Activated CD4-positive, alpha-beta T cell treated with anti-CD3 and anti-CD28 coated beads for 48 hours (primary cell): Measurements from ENCODE around the gene VIT.

Source experiments
- DNase-seq: peaks from one replicate; pipeline ENCODE4 v3.0.0-alpha.2; 2020

The VIT gene

DNA sequence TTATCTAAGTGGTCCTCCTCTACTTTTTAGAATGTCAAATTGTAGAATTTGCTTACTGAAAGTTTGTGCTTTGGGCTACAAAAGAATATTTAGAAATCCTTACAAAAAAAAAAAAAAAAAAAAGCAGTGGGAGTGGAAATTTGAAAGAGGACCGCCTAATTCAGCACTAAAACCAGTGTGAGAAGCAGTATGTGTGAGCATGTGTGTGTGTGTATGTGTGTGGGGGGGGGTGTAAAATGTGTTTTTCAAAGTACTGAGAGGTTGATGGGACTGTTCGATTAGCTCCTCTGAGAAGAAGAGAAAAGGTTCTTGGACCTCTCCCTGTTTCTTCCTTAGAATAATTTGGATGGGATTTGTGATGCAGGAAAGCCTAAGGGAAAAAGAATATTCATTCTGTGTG lies at the start of gene VIT:
Gene VIT (plus strand): TSS at position 175 of the 400 bp plus-strand sequence. CDS start 19,664 bp downstream, outside the sequence.
- DNase-seq = no peak

DNA sequence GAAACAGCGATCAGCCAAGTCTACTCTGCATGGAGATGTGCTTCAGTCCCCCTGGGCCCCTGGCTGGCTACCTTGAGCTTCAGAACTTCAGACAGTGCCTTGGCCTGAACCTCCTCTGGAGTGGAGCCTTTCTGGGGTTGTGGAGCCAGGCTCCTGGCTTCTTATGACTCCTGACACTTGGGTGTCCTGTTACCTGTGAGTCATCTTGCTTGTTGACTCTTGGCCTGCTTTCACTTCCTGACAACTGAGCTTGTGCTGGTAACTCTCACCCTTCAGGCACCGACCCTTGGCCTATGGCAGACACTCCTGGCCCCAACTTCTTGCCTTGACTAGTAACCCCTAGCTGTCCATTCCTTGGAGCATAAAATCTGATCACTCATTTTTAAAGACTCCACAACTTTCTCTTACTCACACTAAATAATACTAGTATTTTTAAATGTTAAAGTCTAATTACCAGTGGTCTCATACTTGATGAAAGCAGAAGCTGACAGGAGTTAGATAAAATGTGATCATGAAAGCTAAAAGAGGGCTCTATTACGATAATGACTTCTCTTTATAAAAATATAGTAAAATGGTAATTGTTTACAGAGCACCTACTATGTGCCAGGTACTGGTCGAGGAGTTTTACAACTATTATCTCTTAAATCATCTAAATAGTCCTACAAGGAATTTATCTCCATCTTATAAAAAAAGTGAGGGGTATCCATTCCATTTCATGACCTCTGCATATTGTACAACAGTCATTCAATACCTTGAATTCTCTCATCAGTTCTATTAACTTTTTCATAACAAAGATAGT lies 46.3 kb upstream of the VIT start:
- DNase-seq = peak; percentile 25

DNA sequence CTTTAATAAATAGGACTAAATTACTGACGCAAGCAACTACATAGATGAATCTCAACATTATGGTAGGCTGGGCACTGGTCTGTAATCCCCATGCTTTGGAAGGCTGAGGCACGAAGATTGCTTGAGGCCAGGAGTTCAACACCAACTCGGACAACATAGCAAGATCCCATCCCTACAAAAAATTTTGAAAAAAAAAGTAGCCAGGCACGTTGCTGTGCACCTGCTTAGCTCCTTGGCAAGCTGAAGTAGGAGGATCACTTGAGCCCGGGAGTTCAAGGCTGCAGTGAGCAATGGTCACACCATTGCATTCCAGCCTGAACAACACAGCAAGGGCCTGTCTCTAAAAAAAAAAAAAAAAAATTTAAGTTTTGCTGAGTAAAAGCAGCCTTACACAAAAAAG lies 43.4 kb upstream of the VIT start:
- no peak for DNase-seq

DNA sequence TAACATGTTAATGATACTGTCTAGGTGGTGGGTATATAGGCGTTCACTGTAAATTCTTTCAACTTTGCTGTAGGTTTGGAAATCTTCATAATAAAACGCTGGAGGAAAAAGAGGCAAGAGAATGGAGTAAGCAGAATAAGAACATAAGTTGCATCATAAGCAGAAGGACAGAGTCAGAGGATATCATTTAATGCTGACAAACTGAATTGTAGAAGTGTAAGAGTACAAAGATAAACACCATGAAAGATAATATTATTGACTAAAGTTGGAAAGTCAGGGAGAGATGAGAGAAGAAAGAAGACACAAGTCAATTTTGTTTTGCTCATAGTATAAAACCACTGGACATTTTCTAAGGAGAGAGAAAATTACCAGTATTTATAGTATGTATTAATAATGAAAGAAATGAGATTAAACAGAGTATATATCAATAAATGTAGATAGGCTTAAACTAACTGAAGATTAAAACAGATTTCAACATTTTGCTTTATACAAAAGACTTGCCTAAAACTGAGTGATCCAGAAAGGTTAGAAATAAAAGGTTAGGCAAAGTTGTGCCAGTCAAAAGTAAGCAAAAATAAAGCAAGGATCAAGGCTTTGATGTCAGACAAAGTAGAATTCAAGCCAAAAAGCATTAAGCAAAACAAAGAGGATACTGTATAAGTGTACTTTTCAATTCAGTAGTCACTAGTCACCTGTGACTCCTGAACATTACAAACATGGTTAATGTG lies 42.4 kb upstream of the VIT start:
- no peak for DNase-seq

GRCh38 chr2:36655453-36655852 lies 41.1 kb upstream of the VIT start:
- DNase-seq = no peak

DNA sequence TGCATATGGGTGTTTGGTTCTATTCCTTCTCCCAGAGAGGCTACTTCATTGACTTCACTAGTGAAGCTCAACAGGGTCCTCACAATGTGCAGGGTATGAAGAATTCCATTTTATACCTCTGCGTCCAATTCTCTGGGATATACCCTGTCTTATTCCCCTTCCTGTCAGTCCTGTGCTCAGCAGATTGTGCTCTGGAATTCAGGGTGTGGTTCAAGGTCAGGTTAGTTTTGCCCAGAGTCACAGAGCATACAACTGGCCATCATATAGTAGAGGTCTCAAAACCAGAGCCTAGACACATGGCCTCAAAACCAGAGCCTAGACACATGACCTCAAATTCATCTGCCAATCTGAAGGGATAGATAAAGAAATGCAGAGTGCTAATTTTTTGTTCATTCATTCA lies 38.8 kb upstream of the VIT start:
- DNase-seq = no peak

GRCh38 chr2:36658277-36658748 lies 38.2 kb upstream of the VIT start:
- DNase-seq = no peak

GRCh38 chr2:36659218-36659617 lies 37.3 kb upstream of the VIT start:
- no peak for DNase-seq

GRCh38 chr2:36659872-36660312 lies 36.6 kb upstream of the VIT start:
- DNase-seq = no peak

GRCh38 chr2:36662638-36663037 lies 33.9 kb upstream of the VIT start:
- no peak for DNase-seq

DNA sequence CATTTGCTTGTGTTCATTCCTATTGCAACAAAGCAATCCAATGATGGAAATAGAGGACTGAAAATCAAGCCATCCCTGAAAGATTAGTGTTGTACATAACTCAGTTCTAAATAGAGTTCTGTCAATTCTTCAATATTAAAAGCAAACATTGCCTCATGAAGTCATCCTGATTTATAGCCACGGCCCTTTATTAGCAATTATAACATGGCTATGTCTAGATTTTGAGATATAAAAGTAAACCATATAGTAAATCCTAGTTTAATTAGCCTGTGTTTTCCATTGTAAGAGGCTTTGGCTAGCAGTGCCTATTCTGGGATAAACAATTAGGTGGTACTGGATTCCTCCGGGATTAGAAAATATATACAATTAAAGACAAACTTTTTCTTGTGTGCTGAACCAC lies 33.2 kb upstream of the VIT start:
- DNase-seq = no peak

- DNase-seq = peak; percentile 12
Measured at GRCh38 chr2:36663851-36664695, 32.4 kb upstream of the VIT start.

GRCh38 chr2:36664696-36665076 lies 31.8 kb upstream of the VIT start:
- DNase-seq = no peak

GRCh38 chr2:36667931-36668330 lies 28.6 kb upstream of the VIT start:
- no peak for DNase-seq

DNA sequence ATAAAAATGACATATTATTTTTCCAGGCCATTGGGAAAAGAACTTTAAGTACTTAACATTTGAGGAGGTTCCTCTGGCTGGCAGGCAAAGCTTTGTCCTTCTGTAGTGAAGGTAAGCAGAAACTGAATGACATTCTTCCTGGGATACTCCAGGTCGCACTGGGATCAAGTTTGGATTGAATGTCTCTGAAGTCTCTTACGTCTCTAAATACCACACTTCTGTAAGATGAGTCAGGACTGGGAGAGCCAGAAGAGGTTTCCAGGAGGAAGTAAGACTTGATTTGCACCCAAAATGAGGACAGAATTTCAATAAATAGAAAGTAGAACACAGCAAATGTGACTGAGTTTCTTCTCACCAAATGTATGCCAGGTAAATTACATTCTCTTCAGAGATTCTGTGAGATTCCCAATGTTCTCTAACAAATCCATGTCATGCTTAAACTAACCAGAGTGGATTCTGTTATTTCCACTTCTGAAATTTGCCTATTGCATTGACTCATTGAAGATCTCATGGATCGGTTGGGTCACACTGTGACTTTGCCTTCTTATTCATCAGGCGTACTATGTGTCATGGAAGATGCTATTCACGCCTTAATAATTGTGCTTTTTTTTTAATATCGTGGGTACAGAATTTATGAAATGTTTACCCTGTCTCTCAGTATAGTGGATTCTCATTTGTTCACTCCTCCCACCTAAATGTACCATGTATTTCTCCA lies 25.5 kb upstream of the VIT start:
- no peak for DNase-seq

DNA sequence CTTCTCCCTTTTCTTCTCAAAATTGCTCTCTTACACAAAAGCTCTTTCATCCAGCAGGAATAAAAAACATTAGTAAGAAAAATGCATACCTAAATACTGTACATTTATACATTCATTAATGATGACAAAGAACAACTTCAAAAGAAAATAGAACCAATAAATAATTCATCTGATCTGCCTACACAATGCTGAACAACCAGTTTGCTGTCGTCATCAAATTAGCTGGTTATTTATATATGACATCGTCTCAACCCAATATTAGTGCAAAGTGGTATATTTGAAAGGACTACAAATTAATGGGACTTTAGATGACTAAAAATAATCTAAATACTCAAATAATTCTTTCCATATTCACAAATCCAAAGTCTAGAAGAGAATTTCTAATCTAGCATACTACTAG lies 24.8 kb upstream of the VIT start:
- DNase-seq = no peak

DNA sequence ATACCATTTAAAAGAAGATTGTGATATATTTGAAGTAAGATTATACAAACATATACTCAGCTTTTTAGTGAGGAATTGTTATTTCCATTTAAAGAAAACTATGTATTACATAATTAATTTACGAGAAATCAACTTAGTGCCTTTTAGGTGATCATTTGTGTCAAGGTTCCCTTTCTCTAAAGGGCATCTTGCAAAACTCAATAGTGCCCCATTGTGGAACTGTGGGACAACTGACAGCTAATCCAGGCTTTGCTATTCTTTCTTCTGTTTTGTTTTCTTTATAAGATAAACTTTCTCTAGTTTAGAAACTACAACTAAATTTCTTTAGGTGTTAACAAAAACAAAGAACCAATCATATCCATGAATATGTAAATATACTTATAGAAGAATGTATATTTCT lies 24.3 kb upstream of the VIT start:
- no peak for DNase-seq

- DNase-seq = no peak
Measured at GRCh38 chr2:36675579-36676282, 20.8 kb upstream of the VIT start.

GRCh38 chr2:36676364-36676763 lies 20.1 kb upstream of the VIT start:
- DNase-seq = no peak

DNA sequence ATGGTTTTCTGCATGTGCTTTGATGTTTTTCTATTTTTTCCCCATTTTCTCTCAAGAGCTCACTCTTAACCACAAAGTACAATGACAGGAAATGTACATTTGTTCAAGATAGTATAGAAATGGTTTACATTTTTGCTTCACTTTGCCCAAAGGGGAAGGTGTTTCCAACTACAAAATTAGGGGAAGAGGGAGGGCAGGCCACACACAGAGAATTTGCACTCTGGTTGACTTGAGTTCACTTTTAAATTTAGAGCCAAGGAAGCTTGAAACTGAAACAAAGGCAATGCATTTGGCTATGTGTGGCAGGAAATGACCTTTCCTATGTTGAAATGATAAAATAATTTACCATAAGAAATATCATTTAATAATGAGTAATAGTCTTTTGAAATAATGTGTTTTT lies 19.1 kb upstream of the VIT start:
- DNase-seq = no peak

DNA sequence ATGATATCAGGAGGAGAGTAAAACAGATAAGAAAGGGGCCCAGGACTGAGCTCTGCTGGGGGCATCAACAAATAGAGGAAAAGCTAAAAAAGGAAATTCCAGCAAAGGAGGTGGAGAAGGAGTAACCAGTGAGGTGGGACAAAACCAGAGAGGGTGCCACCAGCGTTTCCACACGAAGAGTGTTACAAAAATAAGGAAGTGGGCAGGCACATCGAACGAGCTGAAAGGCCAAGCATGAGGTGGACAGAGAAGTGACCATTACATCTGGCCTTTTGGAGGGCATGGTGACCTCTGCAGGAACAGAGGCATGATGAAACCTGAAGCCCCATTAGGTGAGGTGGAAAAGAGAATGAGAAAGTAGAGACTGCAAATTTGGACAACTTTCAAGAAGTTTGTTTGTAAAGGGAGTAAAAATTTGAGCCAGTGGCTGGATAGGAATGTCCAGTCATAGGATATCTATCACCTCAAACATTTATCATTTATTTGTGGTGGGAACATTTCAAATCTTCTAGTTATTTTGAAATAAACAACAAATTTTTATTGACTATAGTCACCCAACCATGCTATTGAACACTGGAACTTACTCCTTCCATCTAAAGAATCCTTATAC lies 18.4 kb upstream of the VIT start:
- DNase-seq = no peak

DNA sequence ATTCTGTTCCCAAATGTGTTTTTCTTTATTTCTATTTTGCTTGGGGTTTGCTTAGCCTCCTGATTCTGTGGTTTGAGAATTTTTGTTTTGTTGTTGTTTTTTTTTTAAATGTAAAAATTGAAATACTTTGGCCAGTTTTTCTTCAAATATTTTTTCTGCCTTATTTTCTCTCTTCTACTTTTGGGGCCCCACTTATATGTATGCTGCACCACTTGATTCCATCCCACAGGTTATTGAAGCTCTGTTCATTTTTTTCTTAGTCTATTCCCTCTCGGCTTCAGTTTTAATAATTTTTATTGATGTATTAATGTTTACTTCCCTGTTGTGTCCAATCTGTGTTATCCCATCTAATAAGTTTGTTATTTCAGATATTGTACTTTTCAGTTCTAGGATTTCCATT lies 17.7 kb upstream of the VIT start:
- DNase-seq = no peak
